ENCODE results near the gene SMC1B. TPM values are rescaled to one million over a fixed set of nuclear protein-coding genes. Genes with fewer than 3 reads are reported as not detected.
"Not testable (repeated sequence)": the region's sequence is repeated elsewhere in the genome, so short reads cannot be mapped to it uniquely, and the experiment has no call there.

Gene SMC1B
- total RNA-seq, 2 experiments from 2014 or later = not detected

DNA sequence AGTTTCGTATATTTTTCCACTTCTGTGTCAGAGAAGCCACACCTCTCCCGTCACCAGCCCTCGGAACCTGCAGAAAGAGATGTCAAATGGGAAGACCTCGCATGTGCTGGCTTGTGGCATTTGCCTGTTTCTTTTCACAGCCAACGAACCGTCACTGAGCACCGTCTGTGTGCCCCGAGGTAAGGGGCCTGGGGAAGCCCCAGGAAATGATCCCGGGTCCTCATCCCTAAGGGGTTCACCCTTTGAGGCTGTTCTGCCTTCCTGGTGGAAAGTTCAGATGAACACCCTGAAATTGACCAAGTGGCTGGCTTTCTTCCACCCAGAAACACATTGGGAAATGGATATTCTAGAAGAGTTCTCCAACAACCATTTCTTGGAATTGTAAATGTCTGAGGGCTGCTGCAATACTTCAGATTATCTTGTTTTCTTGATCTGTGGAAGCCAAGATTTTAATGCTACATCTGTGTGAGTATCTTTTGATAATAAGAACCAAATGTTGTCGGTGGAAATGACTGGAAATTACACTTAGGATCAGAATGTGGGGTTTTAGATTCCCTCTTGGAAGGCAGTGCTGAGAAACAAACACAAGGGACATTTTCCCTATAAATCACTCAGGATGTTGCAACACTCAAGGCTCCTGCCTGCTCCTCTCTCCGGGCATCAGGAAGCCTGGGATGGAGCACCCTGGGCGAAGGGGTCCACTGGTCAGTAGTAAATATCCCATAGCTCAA lies 37.7 kb upstream of the SMC1B start:
- Histone ChIP-seq H3K9me3 (ENCODE audit: control insufficient read depth in 1 of 2, insufficient read depth in 1 of 2, low read length in 2 of 2) (no peaks in the 10 kb centered on the region), H3K27ac (ENCODE audit: low read depth in 1 of 2, low read length in 2 of 2) (no peak overlapping the region), H3K36me3 (ENCODE audit: insufficient read depth, low read length) (no peaks in the 10 kb centered on the region), H3K4me1 (ENCODE audit: insufficient read depth, low read length) (no peaks in the 10 kb centered on the region), H3K27me3 (ENCODE audit: control insufficient read depth in 1 of 2, insufficient read depth in 2 of 2, low read length in 2 of 2) (peaks cover 0 to 4% of the 10 kb centered on the region in 2 experiments), H3K4me3 (ENCODE audit: low read length) (no peak overlapping the region)
- H3K4me1 Mint-ChIP-seq (ENCODE audit: low read depth) = no peaks in the 10 kb centered on the region
- no peaks in the 10 kb centered on the region for H3K27me3 Mint-ChIP-seq
- TF ChIP-seq, protein P1, sequence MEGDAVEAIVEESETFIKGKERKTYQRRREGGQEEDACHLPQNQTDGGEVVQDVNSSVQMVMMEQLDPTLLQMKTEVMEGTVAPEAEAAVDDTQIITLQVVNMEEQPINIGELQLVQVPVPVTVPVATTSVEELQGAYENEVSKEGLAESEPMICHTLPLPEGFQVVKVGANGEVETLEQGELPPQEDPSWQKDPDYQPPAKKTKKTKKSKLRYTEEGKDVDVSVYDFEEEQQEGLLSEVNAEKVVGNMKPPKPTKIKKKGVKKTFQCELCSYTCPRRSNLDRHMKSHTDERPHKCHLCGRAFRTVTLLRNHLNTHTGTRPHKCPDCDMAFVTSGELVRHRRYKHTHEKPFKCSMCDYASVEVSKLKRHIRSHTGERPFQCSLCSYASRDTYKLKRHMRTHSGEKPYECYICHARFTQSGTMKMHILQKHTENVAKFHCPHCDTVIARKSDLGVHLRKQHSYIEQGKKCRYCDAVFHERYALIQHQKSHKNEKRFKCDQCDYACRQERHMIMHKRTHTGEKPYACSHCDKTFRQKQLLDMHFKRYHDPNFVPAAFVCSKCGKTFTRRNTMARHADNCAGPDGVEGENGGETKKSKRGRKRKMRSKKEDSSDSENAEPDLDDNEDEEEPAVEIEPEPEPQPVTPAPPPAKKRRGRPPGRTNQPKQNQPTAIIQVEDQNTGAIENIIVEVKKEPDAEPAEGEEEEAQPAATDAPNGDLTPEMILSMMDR (IDR thresholded peaks at IDR 0.05) = no peak
- intact Hi-C loops (cut with DNase I, micrococcal nuclease) = no loop called here
- ATAC-seq (ENCODE audit: poor library complexity) (no peak), DNase-seq (no peak)
- no peaks in the 10 kb centered on the region for H3K9me3 Mint-ChIP-seq
- H3K36me3 Mint-ChIP-seq (ENCODE audit: low read depth) = no peaks in the 10 kb centered on the region
- H3K27ac Mint-ChIP-seq = no peak overlapping the region
- CTCF ChIA-PET = no interaction called here
- POLR2A ChIA-PET = no interaction called here
- H3K4me3 Mint-ChIP-seq = no peak overlapping the region

DNA sequence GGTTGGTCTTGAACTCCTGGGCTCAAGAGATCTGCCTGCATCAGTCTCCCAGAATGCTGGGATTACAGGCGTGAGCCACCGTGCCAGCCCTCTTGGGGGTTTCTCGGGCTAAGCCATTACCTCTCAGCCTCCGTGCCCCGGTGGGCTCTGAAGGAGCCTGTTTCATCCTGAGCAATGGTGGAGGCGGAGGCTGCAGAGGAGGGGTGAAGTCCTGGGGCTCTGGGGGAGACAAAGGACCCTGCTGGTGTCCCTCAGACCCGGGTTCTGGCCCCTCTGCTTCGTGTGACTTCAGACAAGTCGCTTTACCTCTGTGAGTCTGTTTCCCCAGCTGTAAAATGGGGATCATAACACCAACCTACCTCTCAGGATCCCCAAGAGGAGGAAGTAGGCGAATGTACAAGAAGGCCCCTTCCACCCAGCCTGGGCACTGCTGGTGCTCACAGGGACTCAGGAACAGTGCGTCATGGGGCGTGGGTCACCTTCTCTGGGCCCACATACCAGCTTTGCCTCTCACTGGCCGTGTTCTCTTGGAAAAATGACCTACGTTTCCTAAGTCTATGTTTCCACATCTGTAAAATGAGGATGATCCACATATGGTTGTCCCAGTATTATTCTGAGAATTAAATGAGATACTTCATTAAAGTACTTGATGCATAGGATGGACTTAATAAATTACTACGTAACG lies 36.8 kb upstream of the SMC1B start:
- no peaks in the 10 kb centered on the region for H3K4me1 ChIP-seq (ENCODE audit: insufficient read depth, low read length)
- H3K4me3 ChIP-seq (ENCODE audit: low read length) = no peak overlapping the region
- no peaks in the 10 kb centered on the region for H3K9me3 Mint-ChIP-seq
- H3K36me3 ChIP-seq (ENCODE audit: insufficient read depth, low read length) = no peaks in the 10 kb centered on the region
- H3K36me3 Mint-ChIP-seq (ENCODE audit: low read depth) = no peaks in the 10 kb centered on the region
- ATAC-seq (ENCODE audit: poor library complexity) (no peak), DNase-seq (no peak)
- H3K4me1 Mint-ChIP-seq (ENCODE audit: low read depth) = no peaks in the 10 kb centered on the region
- H3K9me3 ChIP-seq (ENCODE audit: control insufficient read depth in 1 of 2, insufficient read depth in 1 of 2, low read length in 2 of 2) = no peaks in the 10 kb centered on the region
- H3K4me3 Mint-ChIP-seq = no peak overlapping the region
- no peak overlapping the region for H3K27ac ChIP-seq (ENCODE audit: low read depth in 1 of 2, low read length in 2 of 2)
- H3K27ac Mint-ChIP-seq = no peak overlapping the region
- TF ChIP-seq, protein P1 (IDR thresholded peaks at IDR 0.05) = no peak
- intact Hi-C loops (cut with DNase I, micrococcal nuclease) = no loop called here
- ChIA-PET CTCF (no interaction called here), POLR2A (no interaction called here)
- no peaks in the 10 kb centered on the region for H3K27me3 Mint-ChIP-seq
- peaks cover 0 to 4% of the 10 kb centered on the region in 2 experiments for H3K27me3 ChIP-seq (ENCODE audit: control insufficient read depth in 1 of 2, insufficient read depth in 2 of 2, low read length in 2 of 2)

DNA sequence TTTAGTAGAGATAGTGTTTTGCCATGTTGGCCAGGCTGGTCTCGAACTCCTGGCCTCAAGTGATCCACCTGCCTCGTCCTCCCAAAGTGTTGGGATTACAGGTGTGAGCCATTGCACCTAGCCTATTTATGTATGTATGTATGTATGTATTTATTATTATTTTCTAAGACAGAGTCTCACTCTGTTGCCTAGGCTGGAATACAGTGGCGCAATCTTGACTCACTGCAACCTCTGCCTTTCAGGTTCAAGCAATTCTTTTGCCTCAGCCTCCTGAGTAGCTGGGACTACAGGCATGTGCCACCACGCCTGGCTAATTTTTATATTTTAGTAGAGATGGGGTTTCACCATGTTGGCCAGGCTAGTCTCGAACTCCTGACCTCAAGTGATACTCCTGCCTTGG lies 36.0 kb upstream of the SMC1B start:
- H3K9me3 ChIP-seq (ENCODE audit: control insufficient read depth in 1 of 2, insufficient read depth in 1 of 2, low read length in 2 of 2); ATAC-seq (ENCODE audit: poor library complexity); H3K9me3 Mint-ChIP-seq; DNase-seq; intact Hi-C loops (cut with DNase I, micrococcal nuclease); H3K4me1 ChIP-seq (ENCODE audit: insufficient read depth, low read length); H3K27me3 ChIP-seq (ENCODE audit: control insufficient read depth in 1 of 2, insufficient read depth in 2 of 2, low read length in 2 of 2); H3K4me3 Mint-ChIP-seq; H3K27ac Mint-ChIP-seq; CTCF ChIA-PET; H3K36me3 ChIP-seq (ENCODE audit: insufficient read depth, low read length); H3K36me3 Mint-ChIP-seq (ENCODE audit: low read depth); H3K4me1 Mint-ChIP-seq (ENCODE audit: low read depth); H3K27ac ChIP-seq (ENCODE audit: low read depth in 1 of 2, low read length in 2 of 2); POLR2A ChIA-PET; H3K27me3 Mint-ChIP-seq; H3K4me3 ChIP-seq (ENCODE audit: low read length): not testable (repeated sequence)
